Measurements from ENCODE around the gene ALOX5AP. TPM values are rescaled to one million over a fixed set of nuclear protein-coding genes. Genes with fewer than 3 reads are reported as not detected.

The ALOX5AP gene
- total and polyA plus RNA-seq, 2 donors (not counting 1 experiment from before 2014, with no cell fraction given) = 0.17 to 0.25 TPM

- H3K27ac ChIP-seq (ENCODE audit: insufficient read depth, low read length) = no peak overlapping the region
- H3K36me3 ChIP-seq (ENCODE audit: control insufficient read depth, insufficient read depth, low read length) = no peaks in the 10 kb centered on the region
- H2AFZ ChIP-seq (ENCODE audit: low read length) = no peak overlapping the region
- peaks cover 15% of the 10 kb centered on the region for H3K4me1 ChIP-seq (ENCODE audit: control insufficient read depth, extremely low read depth, insufficient read depth, low read length)
- no peaks in the 10 kb centered on the region for H3K79me2 ChIP-seq (ENCODE audit: control insufficient read depth, insufficient read depth, low read length)
- TF ChIP-seq EZH2 (IDR thresholded peaks at IDR 0.05; ENCODE audit: low read length, missing control alignments) = no peak
- TF ChIP-seq, protein P1, sequence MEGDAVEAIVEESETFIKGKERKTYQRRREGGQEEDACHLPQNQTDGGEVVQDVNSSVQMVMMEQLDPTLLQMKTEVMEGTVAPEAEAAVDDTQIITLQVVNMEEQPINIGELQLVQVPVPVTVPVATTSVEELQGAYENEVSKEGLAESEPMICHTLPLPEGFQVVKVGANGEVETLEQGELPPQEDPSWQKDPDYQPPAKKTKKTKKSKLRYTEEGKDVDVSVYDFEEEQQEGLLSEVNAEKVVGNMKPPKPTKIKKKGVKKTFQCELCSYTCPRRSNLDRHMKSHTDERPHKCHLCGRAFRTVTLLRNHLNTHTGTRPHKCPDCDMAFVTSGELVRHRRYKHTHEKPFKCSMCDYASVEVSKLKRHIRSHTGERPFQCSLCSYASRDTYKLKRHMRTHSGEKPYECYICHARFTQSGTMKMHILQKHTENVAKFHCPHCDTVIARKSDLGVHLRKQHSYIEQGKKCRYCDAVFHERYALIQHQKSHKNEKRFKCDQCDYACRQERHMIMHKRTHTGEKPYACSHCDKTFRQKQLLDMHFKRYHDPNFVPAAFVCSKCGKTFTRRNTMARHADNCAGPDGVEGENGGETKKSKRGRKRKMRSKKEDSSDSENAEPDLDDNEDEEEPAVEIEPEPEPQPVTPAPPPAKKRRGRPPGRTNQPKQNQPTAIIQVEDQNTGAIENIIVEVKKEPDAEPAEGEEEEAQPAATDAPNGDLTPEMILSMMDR (conservative IDR thresholded peaks at IDR 0.05 in 1 of 2, IDR thresholded peaks at IDR 0.05 in 1 of 2; ENCODE audit: low read depth in 1 of 2, low read length in 2 of 2) = no peak
- no peak for DNase-seq (ENCODE audit: low read depth in 2 of 2)
- H3K27me3 ChIP-seq (ENCODE audit: control insufficient read depth, insufficient read depth, low read length) = no peaks in the 10 kb centered on the region
- H3K4me2 ChIP-seq (ENCODE audit: extremely low read depth, insufficient read depth, low read length) = no peak overlapping the region
- no peak overlapping the region for H3K9ac ChIP-seq (ENCODE audit: insufficient read depth, low read length)
- H3K9me3 ChIP-seq (ENCODE audit: control insufficient read depth, insufficient read depth, low read depth, low read length) = no peaks in the 10 kb centered on the region
- H3K4me3 ChIP-seq (replicated peaks in 1 of 4; ENCODE audit: control extremely low read depth in 1 of 4, insufficient read depth in 1 of 4, low read depth in 3 of 4, low read length in 4 of 4) = no peak overlapping the region
- no peaks in the 10 kb centered on the region for H4K20me1 ChIP-seq (ENCODE audit: control insufficient read depth, extremely low read depth, insufficient read depth, low read length)
Observed at GRCh38 chr13:30738526-30739236, 3.3 kb downstream of the ALOX5AP start.

- Histone ChIP-seq H2AFZ (ENCODE audit: low read length) (no peak overlapping the region), H3K4me3 (replicated peaks in 1 of 4; ENCODE audit: control extremely low read depth in 1 of 4, insufficient read depth in 1 of 4, low read depth in 3 of 4, low read length in 4 of 4) (no peak overlapping the region), H3K36me3 (ENCODE audit: control insufficient read depth, insufficient read depth, low read length) (no peaks in the 10 kb centered on the region), H4K20me1 (ENCODE audit: control insufficient read depth, extremely low read depth, insufficient read depth, low read length) (no peaks in the 10 kb centered on the region), H3K9me3 (ENCODE audit: control insufficient read depth, insufficient read depth, low read depth, low read length) (no peaks in the 10 kb centered on the region), H3K27ac (ENCODE audit: insufficient read depth, low read length) (no peak overlapping the region), H3K9ac (ENCODE audit: insufficient read depth, low read length) (no peak overlapping the region), H3K4me2 (ENCODE audit: extremely low read depth, insufficient read depth, low read length) (no peak overlapping the region), H3K79me2 (ENCODE audit: control insufficient read depth, insufficient read depth, low read length) (no peaks in the 10 kb centered on the region), H3K4me1 (ENCODE audit: control insufficient read depth, extremely low read depth, insufficient read depth, low read length) (peaks cover 20% of the 10 kb centered on the region), H3K27me3 (ENCODE audit: control insufficient read depth, insufficient read depth, low read length) (no peaks in the 10 kb centered on the region)
- TF ChIP-seq, protein P1 (conservative IDR thresholded peaks at IDR 0.05 in 1 of 2, IDR thresholded peaks at IDR 0.05 in 1 of 2; ENCODE audit: low read depth in 1 of 2, low read length in 2 of 2) = no peak
- TF ChIP-seq EZH2 (IDR thresholded peaks at IDR 0.05; ENCODE audit: low read length, missing control alignments) = no peak
- no peak for DNase-seq (ENCODE audit: low read depth in 2 of 2)
Observed at GRCh38 chr13:30739237-30739528, 3.8 kb downstream of the ALOX5AP start.

DNA sequence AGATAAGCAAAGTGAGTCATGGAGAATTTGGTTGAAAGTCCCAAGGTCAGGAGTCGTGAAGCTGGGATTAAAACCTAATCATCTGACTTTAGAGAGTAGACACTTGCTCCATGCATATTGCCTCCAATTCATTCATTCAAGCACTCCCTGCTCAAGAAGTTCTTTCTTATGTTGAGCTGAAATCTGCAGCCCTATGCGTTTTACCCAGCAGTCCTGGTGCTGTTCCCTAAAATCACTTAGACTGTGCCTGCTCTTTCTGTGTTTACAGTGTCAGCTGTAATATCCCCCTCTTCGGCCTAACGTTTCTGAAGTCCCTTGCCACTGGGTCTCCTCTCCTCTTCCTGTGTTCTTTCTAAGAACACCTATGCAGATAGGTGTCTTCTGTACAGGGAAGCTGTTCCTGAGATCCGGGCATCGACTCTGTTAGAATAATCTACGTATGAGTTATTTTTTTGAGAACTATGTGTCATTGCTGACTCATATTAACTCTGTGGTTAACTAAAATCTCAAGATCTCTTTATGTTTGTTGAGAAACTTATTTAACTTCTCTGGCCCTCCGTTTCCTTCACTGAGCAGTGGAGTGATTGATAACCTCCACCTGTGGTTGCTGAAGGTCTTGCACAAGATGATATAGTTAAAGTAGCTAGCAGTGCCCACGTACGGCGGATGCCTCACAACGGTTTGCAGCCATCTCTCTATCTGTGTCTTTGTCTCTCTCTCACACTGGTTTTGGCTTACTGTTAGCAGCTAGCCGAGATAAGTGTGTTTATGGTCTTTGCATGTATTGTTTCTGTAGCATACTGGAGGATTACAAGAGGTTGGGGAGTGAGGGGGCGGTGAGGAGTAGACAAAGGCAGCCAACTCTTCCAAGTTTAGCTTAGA is 4.7 kb downstream of the ALOX5AP start:
- Histone ChIP-seq H3K9ac (ENCODE audit: insufficient read depth, low read length) (no peak overlapping the region), H4K20me1 (ENCODE audit: control insufficient read depth, extremely low read depth, insufficient read depth, low read length) (no peaks in the 10 kb centered on the region), H3K4me1 (ENCODE audit: control insufficient read depth, extremely low read depth, insufficient read depth, low read length) (peaks cover 22% of the 10 kb centered on the region), H2AFZ (ENCODE audit: low read length) (no peak overlapping the region), H3K4me2 (ENCODE audit: extremely low read depth, insufficient read depth, low read length) (peak overlapping the region; percentile 83), H3K9me3 (ENCODE audit: control insufficient read depth, insufficient read depth, low read depth, low read length) (no peaks in the 10 kb centered on the region), H3K27ac (ENCODE audit: insufficient read depth, low read length) (peak overlapping the region; percentile 67), H3K4me3 (replicated peaks in 1 of 4; ENCODE audit: control extremely low read depth in 1 of 4, insufficient read depth in 1 of 4, low read depth in 3 of 4, low read length in 4 of 4) (peak overlapping the region in 3 of 4 experiments; percentile 4 to 31 (median 27)), H3K79me2 (ENCODE audit: control insufficient read depth, insufficient read depth, low read length) (no peaks in the 10 kb centered on the region), H3K27me3 (ENCODE audit: control insufficient read depth, insufficient read depth, low read length) (no peaks in the 10 kb centered on the region), H3K36me3 (ENCODE audit: control insufficient read depth, insufficient read depth, low read length) (no peaks in the 10 kb centered on the region)
- DNase-seq (ENCODE audit: low read depth in 2 of 2) = peak; percentile 90 to 99
- TF ChIP-seq, protein P1 (conservative IDR thresholded peaks at IDR 0.05 in 1 of 2, IDR thresholded peaks at IDR 0.05 in 1 of 2; ENCODE audit: low read depth in 1 of 2, low read length in 2 of 2) = no peak
- TF ChIP-seq EZH2 (IDR thresholded peaks at IDR 0.05; ENCODE audit: low read length, missing control alignments) = no peak

Data from fibroblast of lung (primary cell).